GM12878 (cell line): ENCODE results near the gene ACRBP. TPM values are rescaled to one million over a fixed set of nuclear protein-coding genes. Genes with fewer than 3 reads are reported as not detected.

ENCODE experiments used
- ATAC-seq: fragments of 200-7000 bp; cut with Tn5 transposase; 3 replicates; pipeline ENCODE4 v1.9.1; 2020; ENCODE audit warnings: mild to moderate bottlenecking, moderate library complexity
- BruUV-seq: library from RNA; stranded (reverse); fragments of 400-500 nt; replicated peaks from 2 replicates; lab custom pipeline; 2021; lab: Mats Ljungman, UMichigan
- CTCF ChIA-PET: fragments of 300-600 bp; sonication (Branson Sonifier 250); formaldehyde crosslinking; extraction: SDS; loops from one replicate; lab custom pipeline; 2021; ENCODE audit warnings: inconsistent platforms; lab: Yijun Ruan, JAX
- POLR2A ChIA-PET: fragments of 350-600 bp; formaldehyde crosslinking; extraction: SDS; loops from one replicate; lab custom pipeline; 2021; ENCODE audit warnings: inconsistent platforms; lab: Charles Lee
- RAD21 ChIA-PET: fragments of 300-600 bp; sonication (Branson Sonifier 250); formaldehyde crosslinking; loops from one replicate; lab custom pipeline; 2023; ENCODE audit warnings: antibody characterized with exemption; ENCODE audit not compliant: unreplicated experiment; lab: Charles Lee
- SMC1A ChIA-PET: fragments of 300-600 bp; sonication (Branson Sonifier 250); formaldehyde crosslinking; loops from one replicate; lab custom pipeline; 2023; ENCODE audit not compliant: unreplicated experiment, uncharacterized antibody; lab: Charles Lee
- DNase-seq: peaks from one replicate; pipeline ENCODE4 v3.0.0-alpha.2; 2011; ENCODE audit warnings: low read depth, low spot score
- FAIRE-seq: peaks from 3 replicates; lab custom pipeline; 2011; peaks lifted over from hg19 to GRCh38; lab: Jason Lieb, UNC
- H2AFZ ChIP-seq: 2 replicates; pipeline ENCODE4 v1.6.0; 2011; ENCODE audit warnings: low read depth, low read length, control low read depth; ENCODE audit not compliant: control insufficient read depth
- H3K27ac ChIP-seq: 2 replicates; pipeline ENCODE4 v1.5.1; 2011; ENCODE audit warnings: control low read depth; ENCODE audit not compliant: control insufficient read depth, insufficient read depth
- H3K27me3 ChIP-seq, 2 experiments: replicated peaks in 1 of 2; 2 replicates each; pipeline versions ENCODE4 v1.6.0 to v1.6.1; 2011; ENCODE audit warnings: low read length in 1 of 2; ENCODE audit not compliant: control insufficient read depth in 2 of 2, insufficient read depth in 2 of 2
- H3K36me3 ChIP-seq, 2 experiments: 2 replicates each; pipeline ENCODE4 v1.5.1; 2011; ENCODE audit warnings: low read length in 1 of 2; ENCODE audit not compliant: control insufficient read depth in 2 of 2, insufficient read depth in 2 of 2
- H3K4me1 ChIP-seq: 2 replicates; pipeline ENCODE4 v1.6.1; 2011; ENCODE audit warnings: mild to moderate bottlenecking, low read length, moderate library complexity, mixed read lengths; ENCODE audit not compliant: control insufficient read depth, insufficient read depth
- H3K4me2 ChIP-seq: 2 replicates; pipeline ENCODE4 v1.6.0; 2011; ENCODE audit warnings: control low read depth; ENCODE audit not compliant: control insufficient read depth, insufficient read depth
- H3K4me3 ChIP-seq: fragments of 200-600 bp; sonication (generic); 2 replicates; pipeline ENCODE4 v1.5.1; 2016
- H3K79me2 ChIP-seq: 2 replicates; pipeline ENCODE4 v1.6.0; 2011; ENCODE audit warnings: low read length; ENCODE audit not compliant: control insufficient read depth, insufficient read depth
- H3K9ac ChIP-seq: 2 replicates; pipeline ENCODE4 v1.8.0; 2011; ENCODE audit warnings: low read length, control low read depth, mixed read lengths; ENCODE audit not compliant: control insufficient read depth, insufficient read depth
- H3K9me3 ChIP-seq: replicated peaks from 3 replicates; pipeline ENCODE4 v1.5.1; 2011; ENCODE audit warnings: mild to moderate bottlenecking, low read length; ENCODE audit not compliant: control insufficient read depth, insufficient read depth
- H4K20me1 ChIP-seq: 2 replicates; pipeline ENCODE4 v1.6.0; 2011; ENCODE audit not compliant: control insufficient read depth, insufficient read depth
- CBX5 ChIP-seq: sonication (generic); IDR thresholded peaks from 2 replicates; pipeline ENCODE4 v1.6.1; 2016; ENCODE audit warnings: low read depth, moderate library complexity, mild to moderate bottlenecking, inconsistent platforms
- EP300 ChIP-seq, 2 experiments: fragments of 150-350 bp in 1 of 2; IDR thresholded peaks; 2 replicates each; pipeline ENCODE4 v1.6.1; 2011 to 2012; ENCODE audit warnings: low read depth in 2 of 2, low read length in 2 of 2, borderline replicate concordance in 1 of 2, improper control_type of control experiment in 1 of 2, inconsistent platforms in 1 of 2; ENCODE audit not compliant: control insufficient read depth in 1 of 2
- IKZF2 ChIP-seq, 2 experiments: fragments of 450-650 bp; IDR thresholded peaks; 2 replicates each; pipeline ENCODE4 v1.6.1; 2017; ENCODE audit warnings: mild to moderate bottlenecking in 2 of 2, moderate library complexity in 2 of 2
- NBN ChIP-seq: fragments of 450-650 bp; IDR thresholded peaks from 2 replicates; pipeline ENCODE4 v1.6.1; 2016
- NFYA ChIP-seq: IDR thresholded peaks from 2 replicates; pipeline ENCODE4 v1.6.1; 2011; ENCODE audit warnings: low read depth, mild to moderate bottlenecking, low read length, improper control_type of control experiment, borderline replicate concordance
- TCF7 ChIP-seq: IDR thresholded peaks from 2 replicates; pipeline ENCODE4 v1.6.1; 2014; ENCODE audit warnings: antibody characterized with exemption, borderline replicate concordance
- YBX1 ChIP-seq: fragments of 450-650 bp; IDR thresholded peaks from 2 replicates; pipeline ENCODE4 v1.6.1; 2016; ENCODE audit warnings: antibody characterized with exemption
- ZBTB11 ChIP-seq: fragments of 450-650 bp; formaldehyde crosslinking; IDR thresholded peaks from 2 replicates; pipeline ENCODE4 v1.5.0; 2022; ENCODE audit warnings: mild to moderate bottlenecking, missing genetic modification characterization
- ZNF687 ChIP-seq: fragments of 450-650 bp; IDR thresholded peaks from 2 replicates; pipeline ENCODE4 v1.6.1; 2017; ENCODE audit warnings: mild to moderate bottlenecking, moderate library complexity
- WGBS: methylation state at CpG from one replicate; pipeline ENCODE4 v1.1.6; 2016; ENCODE audit warnings: low lambda C conversion rate; ENCODE audit not compliant: insufficient replicate concordance, insufficient coverage; ENCODE audit errors: missing lambda C conversion rate; 5-methylcytosine and 5-hydroxymethylcytosine counted together
- in situ Hi-C: fragments of 300-500 bp; cut with MboI; formaldehyde crosslinking; loops from 9 replicates; pipeline ENCODE4 v1.14.3; 2018; ENCODE audit warnings: mixed read lengths
- intact Hi-C: fragments of 100-400 bp; cut with micrococcal nuclease; formaldehyde crosslinking; loops from one replicate; pipeline ENCODE4 v1.14.2; 2022; ENCODE audit not compliant: unreplicated experiment
- polyA plus RNA-seq, 11 experiments: library from polyadenylated mRNA; depleted of rRNA in 4 of 11; unstranded in 6 of 11; stranded (reverse) in 5 of 11; fragments of >200 nt; fragmentation: Nextera tagmentation in 4 of 11; fragmentation: Illumina TruSeq in 1 of 11; extraction: Ambion mirVana in 4 of 11; extraction: Trizol in 1 of 11; gene quantifications; 1 replicate in 1 of 11; 2 replicates in 10 of 11; pipeline versions ENCODE4 v1.2.1 to v1.2.3, GENCODE V29; 2011 to 2016; ENCODE audit warnings: inconsistent platforms in 2 of 11, missing spikeins in 2 of 11, low read depth in 1 of 11
- total RNA-seq, 4 experiments: library from RNA; depleted of rRNA in 3 of 4; stranded (reverse); fragments of >200 nt in 3 of 4; fragmentation: Illumina TruSeq in 1 of 4; extraction: Trizol in 1 of 4; gene quantifications; 2 replicates each; pipeline versions ENCODE4 v1.2.1 to v1.2.3, GENCODE V29; 2013 to 2021
- TF ChIP-seq, protein P1 (sequence below): IDR thresholded peaks from 2 replicates; pipeline ENCODE4 v1.6.1; 2012; ENCODE audit warnings: low read length, inconsistent platforms

Gene ACRBP
- total and polyA plus RNA-seq, 10 of the 15 experiments (the other 5 are each of a cell fraction or from before 2014, with no cell fraction given) = 0.54 to 1.4 (median 0.87) TPM

DNA sequence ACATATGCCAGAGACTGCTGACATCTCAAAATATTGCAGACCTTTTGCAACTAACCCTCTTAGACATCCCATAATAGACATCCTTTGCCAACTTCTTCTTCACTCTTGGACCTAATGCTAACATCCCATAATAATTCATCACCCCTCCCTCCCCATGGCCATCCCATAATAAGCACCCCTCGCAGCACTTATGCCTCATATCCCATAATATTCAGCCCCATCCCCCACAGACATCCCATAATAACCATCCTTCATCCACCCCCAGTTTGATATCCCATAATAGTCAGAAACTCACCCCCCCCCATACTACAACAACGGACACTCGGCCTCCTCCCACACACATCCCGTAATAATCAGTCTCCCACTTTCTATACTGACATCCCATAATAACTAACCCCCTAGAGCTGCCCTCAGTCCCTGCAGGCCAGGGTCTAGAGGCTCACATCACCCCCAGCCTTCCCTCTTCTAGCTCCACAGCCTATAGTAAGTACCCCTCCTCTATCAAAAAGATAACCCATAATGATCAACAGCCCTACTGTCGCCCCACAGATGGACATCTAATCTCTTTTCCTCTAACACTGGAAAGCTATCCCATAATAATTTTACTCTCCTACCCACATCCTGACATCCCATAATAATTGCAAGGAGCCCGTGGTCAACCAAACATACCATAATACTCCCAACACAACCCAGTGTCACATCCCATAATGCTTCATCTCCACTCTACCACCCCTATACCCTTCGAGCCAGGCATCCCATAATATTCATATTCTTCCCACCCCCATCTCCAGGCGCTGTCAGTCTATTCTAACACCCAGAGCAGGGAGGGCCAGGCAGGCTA is 39.3 kb downstream of the ACRBP start:
- ChIA-PET SMC1A (interaction anchor here (0.6 to 1.2 kb wide), 3 partner anchors 36 to 145 kb away, joined by 3 to 4 read pairs (median 4); partner anchors contain the start of gene ZNF384), POLR2A (interaction anchor here (0.7 to 1.7 kb wide), 6 partner anchors 15 to 144 kb away, joined by 3 to 8 read pairs (median 6); partner anchors contain the start of gene LPAR5), CTCF (interaction anchor here (0.7 to 1.5 kb wide), 4 partner anchors 20 to 281 kb away, joined by 3 to 5 read pairs (median 4); no protein-coding TSS in a partner anchor), RAD21 (interaction anchor here (1.2 to 1.5 kb wide), 2 partner anchors 27 to 81 kb away, joined by 4 read pairs; partner anchors contain the start of genes LPAR5 and ZNF384)
- peaks cover 41% of the 10 kb centered on the region for H3K4me1 ChIP-seq
- intact Hi-C loops (no loop called here), in situ Hi-C loops (no loop called here)
- peaks cover 14% of the 10 kb centered on the region for H4K20me1 ChIP-seq
- ATAC-seq (peak; percentile 43), FAIRE-seq (no peak), DNase-seq (peak; percentile 67)
- H2AFZ ChIP-seq = no peak overlapping the region; the same call in 1 of the 2 replicates
- peak overlapping the region; percentile 30 for H3K27ac ChIP-seq
- H3K4me3 ChIP-seq = no peak overlapping the region
- 0 out of 2 replicates have a peak overlapping the region, but pooled peaks have one; percentile 35 for H3K4me2 ChIP-seq
- no peaks in the 10 kb centered on the region for H3K9me3 ChIP-seq
- no peak overlapping the region for H3K9ac ChIP-seq
- WGBS = 10% methylated on average over 8 of the region's 8 CpGs
- H3K27me3 ChIP-seq = no peaks in the 10 kb centered on the region
- no peaks in the 10 kb centered on the region for H3K36me3 ChIP-seq
- H3K79me2 ChIP-seq = peaks cover 34% of the 10 kb centered on the region
- no TSS peak for BruUV-seq
- TF ChIP-seq IKZF2 (IDR thresholded peaks at IDR 0.05) = peak; percentile 48 to 49
- TF ChIP-seq ZNF687 = no peak
- no peak for TF ChIP-seq ZBTB11 (CRISPR knock-in tag)
- TF ChIP-seq EP300 (IDR thresholded peaks at IDR 0.05; ENCODE audit: borderline replicate concordance in 1 of 2, control insufficient read depth in 1 of 2, low read depth in 2 of 2, low read length in 2 of 2) = no peak; a peak in 1 of 4 replicates
- no peak for TF ChIP-seq TCF7
- no peak for TF ChIP-seq CBX5
- no peak for TF ChIP-seq NFYA
- TF ChIP-seq YBX1 = no peak
- peak; percentile 93 for TF ChIP-seq NBN
- TF ChIP-seq, protein P1, sequence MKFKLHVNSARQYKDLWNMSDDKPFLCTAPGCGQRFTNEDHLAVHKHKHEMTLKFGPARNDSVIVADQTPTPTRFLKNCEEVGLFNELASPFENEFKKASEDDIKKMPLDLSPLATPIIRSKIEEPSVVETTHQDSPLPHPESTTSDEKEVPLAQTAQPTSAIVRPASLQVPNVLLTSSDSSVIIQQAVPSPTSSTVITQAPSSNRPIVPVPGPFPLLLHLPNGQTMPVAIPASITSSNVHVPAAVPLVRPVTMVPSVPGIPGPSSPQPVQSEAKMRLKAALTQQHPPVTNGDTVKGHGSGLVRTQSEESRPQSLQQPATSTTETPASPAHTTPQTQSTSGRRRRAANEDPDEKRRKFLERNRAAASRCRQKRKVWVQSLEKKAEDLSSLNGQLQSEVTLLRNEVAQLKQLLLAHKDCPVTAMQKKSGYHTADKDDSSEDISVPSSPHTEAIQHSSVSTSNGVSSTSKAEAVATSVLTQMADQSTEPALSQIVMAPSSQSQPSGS = no peak
